ENCODE results near the gene CARNS1. TPM values are rescaled to one million over a fixed set of nuclear protein-coding genes. Genes with fewer than 3 reads are reported as not detected.
"Not testable (repeated sequence)": the region's sequence is repeated elsewhere in the genome, so short reads cannot be mapped to it uniquely, and the experiment has no call there.

The CARNS1 gene
- polyA plus RNA-seq, 1 donor (not counting 4 experiments of a cell fraction or from before 2014, with no cell fraction given) = not detected

DNA sequence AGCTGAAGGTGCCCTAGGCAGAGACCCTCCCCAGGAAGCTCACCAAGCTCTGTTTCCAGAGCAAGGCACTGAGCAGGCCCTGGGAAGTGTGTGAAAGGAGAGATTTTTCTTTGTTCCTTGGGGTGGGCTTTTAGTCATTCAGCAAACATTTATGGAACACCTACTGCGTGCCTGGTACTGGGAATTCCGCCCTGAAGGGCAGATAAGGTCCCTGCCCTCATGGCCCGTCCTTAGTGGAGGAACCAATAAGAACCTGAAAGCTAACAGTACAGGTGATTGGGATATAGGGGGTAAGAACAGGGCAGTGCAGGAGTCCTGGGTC lies 49.7 kb downstream of the CARNS1 start:
- Histone ChIP-seq H3K9ac (ENCODE audit: control insufficient read depth, extremely low read depth, insufficient read depth, low read length) (peak overlapping the region; percentile 64), H3K27ac (ENCODE audit: control insufficient read depth, insufficient read depth, low read length) (peak overlapping the region; percentile 69), H3K36me3 (ENCODE audit: control insufficient read depth in 2 of 2, extremely low read depth in 1 of 2, insufficient read depth in 2 of 2, low read length in 2 of 2) (peaks cover 0 to 5% of the 10 kb centered on the region in 2 experiments), H3K9me1 (ENCODE audit: control insufficient read depth, extremely low read depth, insufficient read depth, low read length) (no peaks in the 10 kb centered on the region), H3K27me3 (ENCODE audit: control insufficient read depth, extremely low read depth, insufficient read depth, low read length) (no peaks in the 10 kb centered on the region), H3K9me3 (ENCODE audit: control insufficient read depth, low read depth, low read length) (no peaks in the 10 kb centered on the region), H3K4me1 (ENCODE audit: control insufficient read depth, extremely low read depth, insufficient read depth, low read length) (peaks cover 23% of the 10 kb centered on the region), H2AFZ (ENCODE audit: control insufficient read depth, low read length) (no peak overlapping the region), H3K4me2 (ENCODE audit: control insufficient read depth, extremely low read depth, insufficient read depth, low read depth, low read length) (peak overlapping the region; percentile 76), H3K4me3 (ENCODE audit: control insufficient read depth in 2 of 3, extremely low read depth in 1 of 3, insufficient read depth in 2 of 3, low read depth in 1 of 3, low read length in 3 of 3) (peak overlapping the region; percentile 45 to 73 (median 46)), H3K79me2 (ENCODE audit: control insufficient read depth, insufficient read depth, low read length) (no peaks in the 10 kb centered on the region), H4K20me1 (ENCODE audit: control insufficient read depth, extremely low read depth, insufficient read depth, low read length) (no peaks in the 10 kb centered on the region)
- FAIRE-seq (no peak), DNase-seq (ENCODE audit: low read depth, low spot score) (no peak)
- TF ChIP-seq, protein P1, sequence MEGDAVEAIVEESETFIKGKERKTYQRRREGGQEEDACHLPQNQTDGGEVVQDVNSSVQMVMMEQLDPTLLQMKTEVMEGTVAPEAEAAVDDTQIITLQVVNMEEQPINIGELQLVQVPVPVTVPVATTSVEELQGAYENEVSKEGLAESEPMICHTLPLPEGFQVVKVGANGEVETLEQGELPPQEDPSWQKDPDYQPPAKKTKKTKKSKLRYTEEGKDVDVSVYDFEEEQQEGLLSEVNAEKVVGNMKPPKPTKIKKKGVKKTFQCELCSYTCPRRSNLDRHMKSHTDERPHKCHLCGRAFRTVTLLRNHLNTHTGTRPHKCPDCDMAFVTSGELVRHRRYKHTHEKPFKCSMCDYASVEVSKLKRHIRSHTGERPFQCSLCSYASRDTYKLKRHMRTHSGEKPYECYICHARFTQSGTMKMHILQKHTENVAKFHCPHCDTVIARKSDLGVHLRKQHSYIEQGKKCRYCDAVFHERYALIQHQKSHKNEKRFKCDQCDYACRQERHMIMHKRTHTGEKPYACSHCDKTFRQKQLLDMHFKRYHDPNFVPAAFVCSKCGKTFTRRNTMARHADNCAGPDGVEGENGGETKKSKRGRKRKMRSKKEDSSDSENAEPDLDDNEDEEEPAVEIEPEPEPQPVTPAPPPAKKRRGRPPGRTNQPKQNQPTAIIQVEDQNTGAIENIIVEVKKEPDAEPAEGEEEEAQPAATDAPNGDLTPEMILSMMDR (optimal IDR thresholded peaks at IDR 0.05 in 1 of 3, IDR thresholded peaks at IDR 0.05 in 1 of 3, conservative IDR thresholded peaks at IDR 0.05 in 1 of 3; ENCODE audit: extremely low read depth in 1 of 3, insufficient read depth in 2 of 3, low read length in 3 of 3) = no peak
- TF ChIP-seq EZH2 (IDR thresholded peaks at IDR 0.05; ENCODE audit: low read length) = no peak
- dilution Hi-C loops (cut with MboI; ENCODE audit: extremely low pct_ligation_motif_present, low sequenced_read_pairs) = no loop called here

DNA sequence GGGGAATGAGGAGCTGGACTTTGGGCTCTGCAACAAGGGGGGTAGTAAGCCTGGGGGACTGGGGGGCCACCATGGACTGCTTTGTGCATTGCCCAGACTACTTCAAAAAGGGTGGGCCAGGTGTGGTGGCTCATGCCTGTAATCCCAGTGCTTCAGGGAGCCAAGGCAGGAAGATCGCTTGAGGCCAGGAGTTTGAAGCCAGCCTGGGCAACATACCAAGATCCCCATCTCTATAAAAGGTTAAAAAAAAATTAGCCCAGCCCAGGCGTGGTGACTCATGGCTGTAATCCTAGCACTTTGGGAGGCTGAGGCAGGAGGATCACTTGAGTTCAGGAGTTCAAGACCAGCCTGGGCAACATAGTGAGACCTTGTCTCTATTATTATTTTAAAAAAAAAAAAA lies 50.1 kb downstream of the CARNS1 start:
- DNase-seq (ENCODE audit: low read depth, low spot score); H2AFZ ChIP-seq (ENCODE audit: control insufficient read depth, low read length); H3K36me3 ChIP-seq (ENCODE audit: control insufficient read depth in 2 of 2, extremely low read depth in 1 of 2, insufficient read depth in 2 of 2, low read length in 2 of 2); H3K9me3 ChIP-seq (ENCODE audit: control insufficient read depth, low read depth, low read length); H3K27me3 ChIP-seq (ENCODE audit: control insufficient read depth, extremely low read depth, insufficient read depth, low read length); FAIRE-seq; H3K79me2 ChIP-seq (ENCODE audit: control insufficient read depth, insufficient read depth, low read length); H3K9me1 ChIP-seq (ENCODE audit: control insufficient read depth, extremely low read depth, insufficient read depth, low read length); dilution Hi-C loops (cut with MboI; ENCODE audit: extremely low pct_ligation_motif_present, low sequenced_read_pairs); H4K20me1 ChIP-seq (ENCODE audit: control insufficient read depth, extremely low read depth, insufficient read depth, low read length): not testable (repeated sequence)
- Histone ChIP-seq H3K9ac (ENCODE audit: control insufficient read depth, extremely low read depth, insufficient read depth, low read length) (peak overlapping the region; percentile 64), H3K27ac (ENCODE audit: control insufficient read depth, insufficient read depth, low read length) (peak overlapping the region; percentile 69), H3K4me3 (ENCODE audit: control insufficient read depth in 2 of 3, extremely low read depth in 1 of 3, insufficient read depth in 2 of 3, low read depth in 1 of 3, low read length in 3 of 3) (peak overlapping the region; percentile 45 to 73 (median 46)), H3K4me1 (ENCODE audit: control insufficient read depth, extremely low read depth, insufficient read depth, low read length) (peaks cover 23% of the 10 kb centered on the region), H3K4me2 (ENCODE audit: control insufficient read depth, extremely low read depth, insufficient read depth, low read depth, low read length) (peak overlapping the region; percentile 76)

DNA sequence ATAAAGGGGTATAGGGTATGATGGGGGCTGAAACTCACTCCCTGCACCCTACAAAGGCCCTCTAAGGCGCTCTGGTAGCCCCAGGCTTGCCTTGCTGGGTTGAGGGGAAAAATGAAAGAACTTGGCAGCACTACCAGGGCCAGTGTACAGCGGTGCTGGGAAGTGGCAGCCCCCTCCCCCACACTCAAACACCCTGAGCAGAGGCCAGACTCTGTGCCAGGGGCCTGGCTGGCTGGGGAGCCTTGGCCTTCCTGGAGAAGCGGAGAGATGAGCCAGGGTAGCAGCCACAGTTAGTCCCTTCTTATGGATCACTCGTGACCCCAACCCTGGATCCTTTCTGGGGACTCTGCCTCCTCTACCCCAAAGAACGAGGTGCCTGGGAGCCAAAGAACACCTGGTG lies 50.9 kb downstream of the CARNS1 start:
- TF ChIP-seq, protein P1 (optimal IDR thresholded peaks at IDR 0.05 in 1 of 3, IDR thresholded peaks at IDR 0.05 in 1 of 3, conservative IDR thresholded peaks at IDR 0.05 in 1 of 3; ENCODE audit: extremely low read depth in 1 of 3, insufficient read depth in 2 of 3, low read length in 3 of 3) = no peak
- no peak for TF ChIP-seq EZH2 (IDR thresholded peaks at IDR 0.05; ENCODE audit: low read length)
- FAIRE-seq (no peak), DNase-seq (ENCODE audit: low read depth, low spot score) (no peak)
- no peak overlapping the region for H3K27ac ChIP-seq (ENCODE audit: control insufficient read depth, insufficient read depth, low read length)
- H3K9me3 ChIP-seq (ENCODE audit: control insufficient read depth, low read depth, low read length) = no peaks in the 10 kb centered on the region
- no peak overlapping the region for H3K9ac ChIP-seq (ENCODE audit: control insufficient read depth, extremely low read depth, insufficient read depth, low read length)
- no peaks in the 10 kb centered on the region for H4K20me1 ChIP-seq (ENCODE audit: control insufficient read depth, extremely low read depth, insufficient read depth, low read length)
- H3K4me2 ChIP-seq (ENCODE audit: control insufficient read depth, extremely low read depth, insufficient read depth, low read depth, low read length) = no peak overlapping the region
- H2AFZ ChIP-seq (ENCODE audit: control insufficient read depth, low read length) = no peak overlapping the region
- H3K4me1 ChIP-seq (ENCODE audit: control insufficient read depth, extremely low read depth, insufficient read depth, low read length) = peaks cover 23% of the 10 kb centered on the region
- H3K36me3 ChIP-seq (ENCODE audit: control insufficient read depth in 2 of 2, extremely low read depth in 1 of 2, insufficient read depth in 2 of 2, low read length in 2 of 2) = peaks cover 0 to 5% of the 10 kb centered on the region in 2 experiments
- dilution Hi-C loops (cut with MboI; ENCODE audit: extremely low pct_ligation_motif_present, low sequenced_read_pairs) = no loop called here
- H3K4me3 ChIP-seq (ENCODE audit: control insufficient read depth in 2 of 3, extremely low read depth in 1 of 3, insufficient read depth in 2 of 3, low read depth in 1 of 3, low read length in 3 of 3) = no peak overlapping the region
- no peaks in the 10 kb centered on the region for H3K79me2 ChIP-seq (ENCODE audit: control insufficient read depth, insufficient read depth, low read length)
- H3K27me3 ChIP-seq (ENCODE audit: control insufficient read depth, extremely low read depth, insufficient read depth, low read length) = no peaks in the 10 kb centered on the region
- H3K9me1 ChIP-seq (ENCODE audit: control insufficient read depth, extremely low read depth, insufficient read depth, low read length) = no peaks in the 10 kb centered on the region

Measured in keratinocyte (primary cell).